ENCODE results near the gene FADS2.

DNA sequence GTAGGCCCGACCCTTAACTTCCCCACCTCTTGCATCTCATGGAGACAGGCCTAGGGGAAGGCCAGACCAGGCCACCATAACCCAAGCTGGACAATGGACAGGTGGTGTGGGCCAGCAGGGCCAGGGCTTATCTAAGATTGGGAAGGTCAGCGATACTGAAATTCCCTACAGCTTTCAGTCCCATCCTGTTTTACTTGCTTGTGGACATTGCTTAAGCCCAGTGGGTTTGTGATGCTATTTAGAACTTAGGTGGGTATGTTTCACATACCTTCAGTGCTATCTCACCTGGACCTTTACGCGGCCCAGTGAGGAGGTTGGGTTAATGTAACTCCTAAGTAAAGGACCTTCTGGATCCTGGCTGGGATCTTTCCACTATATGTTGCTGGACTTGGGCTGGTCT, 1.7 kb downstream of the FADS2 start:
- TF ChIP-seq TAF1 (IDR thresholded peaks at IDR 0.05; ENCODE audit: low read depth, low read length) (no peak), POLR2A (IDR thresholded peaks at IDR 0.05; ENCODE audit: low read depth, low read length) (no peak), POLR2AphosphoS5 (IDR thresholded peaks at IDR 0.05; ENCODE audit: low read depth, low read length) (no peak), POU2F2 (IDR thresholded peaks at IDR 0.05; ENCODE audit: low read depth, low read length) (no peak), SPI1 (IDR thresholded peaks at IDR 0.05; ENCODE audit: low read depth, low read length) (no peak), PAX5 (IDR thresholded peaks at IDR 0.05; ENCODE audit: insufficient read depth, low read length, severe bottlenecking) (no peak)
